GM18511 (cell line): ENCODE results near the gene ADAT2.
"Not testable (repeated sequence)": the region's sequence is repeated elsewhere in the genome, so short reads cannot be mapped to it uniquely, and the experiment has no call there.

Source experiments
- ATAC-seq: cut with Tn5 transposase; IDR thresholded peaks from one replicate; pipeline ENCODE4 v1.9.1; 2021; ENCODE audit warnings: mild to moderate bottlenecking, moderate library complexity; ENCODE audit not compliant: unreplicated experiment

Gene ADAT2

GRCh38 chr6:143450453-143451371 is at the start of gene ADAT2, which contains the start of gene PEX3:
Gene ADAT2, minus strand, starts transcription at chr6:143450695. Its CDS starts 37 bp downstream, at chr6:143450658.
Gene PEX3, plus strand, starts transcription at chr6:143450805. Its CDS starts 238 bp downstream, at chr6:143451043.
- ATAC-seq: peak; percentile 97

- no peak for ATAC-seq
Measured at GRCh38 chr6:143498428-143498827, 47.9 kb upstream of the ADAT2 start.

- no peak for ATAC-seq
Measured at GRCh38 chr6:143496974-143497373, 46.5 kb upstream of the ADAT2 start.

- no peak for ATAC-seq
Measured at GRCh38 chr6:143490775-143491174, 40.3 kb upstream of the ADAT2 start.

GRCh38 chr6:143490244-143490643 is 39.7 kb upstream of the ADAT2 start:
- ATAC-seq: no peak

- ATAC-seq: no peak
Measured at GRCh38 chr6:143486752-143487151, 36.3 kb upstream of the ADAT2 start.

- ATAC-seq: no peak
Measured at GRCh38 chr6:143485967-143486366, 35.5 kb upstream of the ADAT2 start.

GRCh38 chr6:143482593-143482992 is 32.1 kb upstream of the ADAT2 start:
- ATAC-seq: no peak

- ATAC-seq: peak; percentile 62
Measured at GRCh38 chr6:143478479-143479062, 28.1 kb upstream of the ADAT2 start.

- no peak for ATAC-seq
Measured at GRCh38 chr6:143476545-143476944, 26.1 kb upstream of the ADAT2 start.

GRCh38 chr6:143471822-143472221 is 21.3 kb upstream of the ADAT2 start:
- ATAC-seq: no peak

GRCh38 chr6:143468823-143469222 is 18.3 kb upstream of the ADAT2 start:
- ATAC-seq: not testable (repeated sequence)

- no peak for ATAC-seq
Measured at GRCh38 chr6:143468026-143468425, 17.5 kb upstream of the ADAT2 start.

GRCh38 chr6:143465546-143465945 is 15.1 kb upstream of the ADAT2 start:
- no peak for ATAC-seq

- no peak for ATAC-seq
Measured at GRCh38 chr6:143457563-143458359, 7.3 kb upstream of the ADAT2 start.

- no peak for ATAC-seq
Measured at GRCh38 chr6:143451531-143451930, 1.0 kb upstream of the ADAT2 start.

GRCh38 chr6:143449714-143450452 is 612 bp downstream of the ADAT2 start:
- peak; percentile 17 for ATAC-seq

- ATAC-seq: no peak
Measured at GRCh38 chr6:143449082-143449713, 1.3 kb downstream of the ADAT2 start.

- not testable (repeated sequence) for ATAC-seq
Measured at GRCh38 chr6:143447865-143448264, 2.6 kb downstream of the ADAT2 start.

- no peak for ATAC-seq
Measured at GRCh38 chr6:143443096-143443495, 7.4 kb downstream of the ADAT2 start.
